Adrenal gland (tissue), 12 donors: ENCODE measurements around the gene VSIG10. TPM values are rescaled to one million over a fixed set of nuclear protein-coding genes. Genes with fewer than 3 reads are reported as not detected.
"Not testable (repeated sequence)": the region's sequence is repeated elsewhere in the genome, so short reads cannot be mapped to it uniquely, and the experiment has no call there.

ENCODE experiments used
- DNase-seq, 7 donors: peaks; one replicate each; pipeline ENCODE4 v3.0.0-alpha.2; 2019 to 2020
- H3K27ac ChIP-seq, 5 donors: fragments of 200-600 bp; sonication (generic) in 4 of 5; 1 replicate in 3 of 5; 2 replicates in 2 of 5; pipeline versions ENCODE4 v1.5.1 to v1.8.0; 2016 to 2020; ENCODE audit warnings: mild to moderate bottlenecking in 1 of 5
- H3K27me3 ChIP-seq: fragments of 200-600 bp; 2 replicates; pipeline ENCODE4 v1.8.0; 2021
- H3K36me3 ChIP-seq, 2 donors: fragments of 200-600 bp; replicated peaks in 1 of 2; 1 replicate in 1 of 2; 2 replicates in 1 of 2; pipeline versions ENCODE4 v1.5.1 to v1.8.0; 2018 to 2022
- H3K4me1 ChIP-seq, 2 donors: fragments of 200-600 bp; replicated peaks in 1 of 2; 1 replicate in 1 of 2; 2 replicates in 1 of 2; pipeline versions ENCODE4 v1.5.1 to v1.8.0; 2018 to 2021
- H3K4me3 ChIP-seq, 4 donors: fragments of 200-600 bp; sonication (generic) in 3 of 4; one replicate each; pipeline ENCODE4 v1.5.1; 2016 to 2018
- H3K9me3 ChIP-seq, 3 donors: fragments of 200-600 bp; sonication (generic) in 1 of 3; replicated peaks in 1 of 3; 1 replicate in 2 of 3; 2 replicates in 1 of 3; pipeline versions ENCODE4 v1.5.1 to v1.8.0; 2016 to 2021
- POLR2A ChIP-seq, 2 donors: fragments of 450-650 bp; IDR thresholded peaks; one replicate each; pipeline ENCODE4 v1.6.1; 2017; ENCODE audit warnings: antibody characterized with exemption in 2 of 2, mild to moderate bottlenecking in 2 of 2, moderate library complexity in 1 of 2
- WGBS, 4 donors: extraction: QIAGEN DNeasy Blood & Tissue Kit in 2 of 4; methylation state at CpG; one replicate each; pipeline versions ENCODE4 v1.1.5 to v1.1.7; 2013 to 2017; 5-methylcytosine and 5-hydroxymethylcytosine counted together
- intact Hi-C, 2 donors: fragments of 100-400 bp; cut with DNase I; formaldehyde crosslinking; loops; one replicate each; pipeline versions ENCODE4 v1.14.1 to v1.15.0; 2022 to 2023
- polyA plus RNA-seq, 3 donors: library from polyadenylated mRNA; stranded (reverse); fragments of 200-250 nt in 2 of 3; fragments of 350-450 nt in 1 of 3; fragmentation: Illumina TruSeq in 1 of 3; extraction: RNeasy Lipid Tissue Mini Kit (QIAGEN cat#74804) in 1 of 3; gene quantifications; one replicate each; pipeline ENCODE4 v1.2.3, GENCODE V29; 2013 to 2014
- total RNA-seq, 9 donors: library from RNA; depleted of rRNA in 4 of 9; stranded (reverse); fragments of >200 nt in 4 of 9; fragments of 120-200 nt in 1 of 9; fragmentation: NEBNext Ultra II Directional in 1 of 9; extraction: Animal tissue kit (Norgen Biotek cat#: 25700) in 1 of 9; gene quantifications; one replicate each; pipeline versions ENCODE4 v1.1.0 to v1.2.4, GENCODE V29; 2013 to 2023
- TF ChIP-seq, protein P1 (sequence below), 6 experiments: fragments of 450-650 bp in 4 of 6; fragments of 200-600 bp in 2 of 6; sonication (generic) in 1 of 6; IDR thresholded peaks; 1 replicate in 5 of 6; 2 replicates in 1 of 6; pipeline versions ENCODE4 v1.5.1 to v1.8.0; 2016 to 2021; ENCODE audit warnings: antibody characterized with exemption in 6 of 6, mild to moderate bottlenecking in 2 of 6, moderate library complexity in 1 of 6
- donor health status: healthy with polysubstance abuse.
- donor health status: Bipolar disorder and iron deficiency.
- donor health status: DM: yes; HTN: yes; CAD: no.
- donor health status: DM: no; HTN: no; CAD: no.
- donor health status: DM: no; HTN: no; CAD: no.
- donor health status: DM: yes; HTN: yes; CAD: no.

VSIG10 gene
- total and polyA plus RNA-seq, 12 donors: 22.6 to 87.6 (median 53.0) TPM

GRCh38 chr12:118094039-118094438 is 9.8 kb downstream of the VSIG10 start:
- H3K36me3 ChIP-seq: peaks cover 0 to 9% of the 10 kb centered on the region in 2 donors
- intact Hi-C loops: no loop called here
- WGBS, 4 donors: 80 to 89% (median 84%) methylated on average over 3 of the region's 3 CpGs

GRCh38 chr12:118089782-118090181 is 14.0 kb downstream of the VSIG10 start:
- Histone ChIP-seq H3K9me3 (no peaks in the 10 kb centered on the region), H3K27me3 (no peaks in the 10 kb centered on the region), H3K4me3 (no peak overlapping the region), H3K36me3 (peaks cover 0 to 9% of the 10 kb centered on the region in 2 donors), H3K27ac (no peak overlapping the region), H3K4me1 (no peaks in the 10 kb centered on the region)
- DNase-seq: no peak
- intact Hi-C loops: no loop called here
- WGBS, 4 donors: 93 to 95% (median 93%) methylated on average over 9 of the region's 9 CpGs
- TF ChIP-seq POLR2A (IDR thresholded peaks at IDR 0.05): no peak
- TF ChIP-seq, protein P1, sequence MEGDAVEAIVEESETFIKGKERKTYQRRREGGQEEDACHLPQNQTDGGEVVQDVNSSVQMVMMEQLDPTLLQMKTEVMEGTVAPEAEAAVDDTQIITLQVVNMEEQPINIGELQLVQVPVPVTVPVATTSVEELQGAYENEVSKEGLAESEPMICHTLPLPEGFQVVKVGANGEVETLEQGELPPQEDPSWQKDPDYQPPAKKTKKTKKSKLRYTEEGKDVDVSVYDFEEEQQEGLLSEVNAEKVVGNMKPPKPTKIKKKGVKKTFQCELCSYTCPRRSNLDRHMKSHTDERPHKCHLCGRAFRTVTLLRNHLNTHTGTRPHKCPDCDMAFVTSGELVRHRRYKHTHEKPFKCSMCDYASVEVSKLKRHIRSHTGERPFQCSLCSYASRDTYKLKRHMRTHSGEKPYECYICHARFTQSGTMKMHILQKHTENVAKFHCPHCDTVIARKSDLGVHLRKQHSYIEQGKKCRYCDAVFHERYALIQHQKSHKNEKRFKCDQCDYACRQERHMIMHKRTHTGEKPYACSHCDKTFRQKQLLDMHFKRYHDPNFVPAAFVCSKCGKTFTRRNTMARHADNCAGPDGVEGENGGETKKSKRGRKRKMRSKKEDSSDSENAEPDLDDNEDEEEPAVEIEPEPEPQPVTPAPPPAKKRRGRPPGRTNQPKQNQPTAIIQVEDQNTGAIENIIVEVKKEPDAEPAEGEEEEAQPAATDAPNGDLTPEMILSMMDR (IDR thresholded peaks at IDR 0.05): no peak

More at GRCh38 chr12:118094039-118094438, 9.8 kb downstream of the VSIG10 start:
- Histone ChIP-seq H3K27me3 (no peaks in the 10 kb centered on the region), H3K4me1 (peaks cover 0 to 4% of the 10 kb centered on the region in 2 donors), H3K4me3 (no peak overlapping the region), H3K9me3 (no peaks in the 10 kb centered on the region), H3K27ac (no peak overlapping the region)
- no peak for DNase-seq
- TF ChIP-seq POLR2A (IDR thresholded peaks at IDR 0.05): no peak
- TF ChIP-seq, protein P1 (IDR thresholded peaks at IDR 0.05): no peak

- intact Hi-C loops: no loop called here
- Histone ChIP-seq H3K27ac (no peak overlapping the region), H3K27me3 (no peaks in the 10 kb centered on the region), H3K4me1 (no peaks in the 10 kb centered on the region), H3K36me3 (peaks cover 0 to 10% of the 10 kb centered on the region in 2 donors), H3K9me3 (no peaks in the 10 kb centered on the region), H3K4me3 (no peak overlapping the region)
- DNase-seq: no peak
- no peak for TF ChIP-seq POLR2A (IDR thresholded peaks at IDR 0.05)
- TF ChIP-seq, protein P1 (IDR thresholded peaks at IDR 0.05): no peak
- 82 to 94% (median 87%) methylated on average over 9 of the region's 9 CpGs for WGBS, 4 donors
Observed at GRCh38 chr12:118082161-118082560, 21.6 kb downstream of the VSIG10 start.

DNA sequence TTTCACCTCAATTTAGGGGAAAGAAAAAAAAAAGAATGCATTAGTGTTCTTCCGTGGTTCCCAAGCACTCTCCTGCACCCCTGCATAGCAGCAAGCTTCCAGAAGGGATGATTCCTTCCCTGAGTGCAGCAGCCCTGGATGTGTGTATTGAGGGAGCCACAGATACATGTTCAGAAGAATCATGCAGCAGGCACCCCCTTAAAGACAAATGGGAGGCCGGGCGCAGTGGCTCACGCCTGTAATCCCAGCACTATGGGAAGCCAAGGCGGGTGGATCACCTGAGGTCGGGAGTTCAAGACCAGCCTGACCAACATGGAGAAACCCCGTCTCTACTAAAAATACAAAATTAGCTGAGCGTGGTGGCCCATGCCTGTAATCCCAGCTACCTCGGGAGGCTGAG is 22.3 kb downstream of the VSIG10 start:
- H3K36me3 ChIP-seq, DNase-seq, H3K27me3 ChIP-seq, H3K9me3 ChIP-seq, H3K4me3 ChIP-seq, intact Hi-C loops, H3K4me1 ChIP-seq, H3K27ac ChIP-seq: not testable (repeated sequence)
- WGBS, 4 donors: 91 to 98% (median 94%) methylated on average over 7 to 9 of the region's 9 CpGs

DNA sequence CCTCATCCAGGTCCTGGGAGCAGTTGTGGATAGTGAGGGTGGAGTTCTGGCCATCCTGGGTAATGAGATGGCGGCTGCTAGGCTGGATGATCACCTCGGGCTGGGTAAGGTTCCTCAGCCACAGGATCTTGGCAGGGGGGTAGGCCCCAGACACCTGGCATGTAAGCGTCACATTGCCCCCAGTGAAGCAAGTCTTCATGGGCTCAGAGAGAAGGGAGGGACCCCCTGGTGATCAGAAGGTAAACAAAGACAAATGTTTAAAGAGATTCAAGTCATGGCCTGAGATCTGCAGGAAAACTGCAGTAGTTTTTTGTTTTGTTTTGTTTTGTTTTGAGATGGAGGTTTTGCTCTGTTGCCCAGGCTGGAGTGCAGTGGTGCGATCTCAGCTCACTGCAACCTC is 30.0 kb downstream of the VSIG10 start:
- intact Hi-C loops: no loop called here
- Histone ChIP-seq H3K27ac (no peak overlapping the region), H3K36me3 (no peaks in the 10 kb centered on the region), H3K9me3 (no peaks in the 10 kb centered on the region), H3K4me3 (no peak overlapping the region), H3K4me1 (no peaks in the 10 kb centered on the region), H3K27me3 (no peaks in the 10 kb centered on the region)
- TF ChIP-seq, protein P1 (IDR thresholded peaks at IDR 0.05): no peak
- TF ChIP-seq POLR2A (IDR thresholded peaks at IDR 0.05): no peak
- WGBS, 4 donors: 87 to 94% (median 92%) methylated on average over 4 of the region's 4 CpGs
- no peak for DNase-seq
